Activated CD4-positive, alpha-beta T cell treated with anti-CD3 and anti-CD28 coated beads, Interleukin-2, amount 10 ng/mL, durations not matched to agents 7 days and 5 days (primary cell): Measurements from ENCODE around the gene ZNF346. TPM values are rescaled to one million over a fixed set of nuclear protein-coding genes. Genes with fewer than 3 reads are reported as not detected.
"Not testable (repeated sequence)": the region's sequence is repeated elsewhere in the genome, so short reads cannot be mapped to it uniquely, and the experiment has no call there.

Source experiments
- CTCF ChIA-PET: fragments of 350-600 bp; sonication (Branson Sonifier 250); formaldehyde crosslinking; loops from one replicate; lab custom pipeline; 2021; ENCODE audit warnings: antibody characterized with exemption; lab: Charles Lee
- POLR2A ChIA-PET: fragments of 350-600 bp; sonication (Branson Sonifier 250); formaldehyde crosslinking; loops from one replicate; lab custom pipeline; 2021; ENCODE audit warnings: antibody characterized with exemption; lab: Charles Lee
- DNase-seq: peaks from one replicate; pipeline ENCODE4 v3.0.0-alpha.2; 2020
- H3K27ac Mint-ChIP-seq: one replicate; pipeline ENCODE4 v1.8.0; 2021; ENCODE audit warnings: mild to moderate bottlenecking, moderate library complexity, mixed read lengths
- H3K27me3 Mint-ChIP-seq: one replicate; pipeline ENCODE4 v1.8.0; 2021; ENCODE audit warnings: mixed read lengths
- H3K36me3 Mint-ChIP-seq: one replicate; pipeline ENCODE4 v1.8.0; 2021; ENCODE audit warnings: low read depth, mixed read lengths
- H3K4me1 Mint-ChIP-seq: one replicate; pipeline ENCODE4 v1.8.0; 2021; ENCODE audit warnings: mixed read lengths
- H3K4me3 Mint-ChIP-seq: one replicate; pipeline ENCODE4 v1.8.0; 2021; ENCODE audit warnings: mild to moderate bottlenecking, moderate library complexity, mixed read lengths
- H3K9me3 Mint-ChIP-seq: one replicate; pipeline ENCODE4 v1.8.0; 2021; ENCODE audit warnings: mixed read lengths
- total RNA-seq, 2 experiments: library from RNA; stranded (reverse); gene quantifications; one replicate each; pipeline ENCODE4 v1.2.3, GENCODE V29; 2021

ZNF346 gene
- total RNA-seq, 2 experiments from 2014 or later = 27.6 to 28.0 TPM

- Mint-ChIP-seq H3K9me3 (no peaks in the 10 kb centered on the region), H3K4me1 (no peaks in the 10 kb centered on the region), H3K36me3 (peaks cover 38% of the 10 kb centered on the region), H3K4me3 (no peak overlapping the region), H3K27me3 (no peaks in the 10 kb centered on the region), H3K27ac (peak overlapping the region; percentile 62)
- CTCF ChIA-PET = interaction anchor here (1.1 kb wide), 2 partner anchors 13 to 384 kb away, joined by 3 to 4 read pairs; no protein-coding TSS in a partner anchor
- no peak for DNase-seq
- POLR2A ChIA-PET = no interaction called here
Measured at GRCh38 chr5:177044641-177045040, 22.1 kb downstream of the ZNF346 start.

GRCh38 chr5:177045631-177046030, 23.1 kb downstream of the ZNF346 start:
- no peak for DNase-seq
- peaks cover 41% of the 10 kb centered on the region for H3K36me3 Mint-ChIP-seq
- H3K27ac Mint-ChIP-seq = no peak overlapping the region
- ChIA-PET POLR2A (no interaction called here), CTCF (no interaction called here)
- no peak overlapping the region for H3K4me3 Mint-ChIP-seq
- H3K9me3 Mint-ChIP-seq = no peaks in the 10 kb centered on the region
- H3K4me1 Mint-ChIP-seq = no peaks in the 10 kb centered on the region
- H3K27me3 Mint-ChIP-seq = no peaks in the 10 kb centered on the region

- H3K9me3 Mint-ChIP-seq, H3K27ac Mint-ChIP-seq, DNase-seq, H3K4me3 Mint-ChIP-seq, CTCF ChIA-PET, POLR2A ChIA-PET, H3K27me3 Mint-ChIP-seq, H3K4me1 Mint-ChIP-seq: not testable (repeated sequence)
- H3K36me3 Mint-ChIP-seq = peaks cover 36% of the 10 kb centered on the region
Measured at GRCh38 chr5:177048531-177048930, 26.0 kb downstream of the ZNF346 start.

DNA sequence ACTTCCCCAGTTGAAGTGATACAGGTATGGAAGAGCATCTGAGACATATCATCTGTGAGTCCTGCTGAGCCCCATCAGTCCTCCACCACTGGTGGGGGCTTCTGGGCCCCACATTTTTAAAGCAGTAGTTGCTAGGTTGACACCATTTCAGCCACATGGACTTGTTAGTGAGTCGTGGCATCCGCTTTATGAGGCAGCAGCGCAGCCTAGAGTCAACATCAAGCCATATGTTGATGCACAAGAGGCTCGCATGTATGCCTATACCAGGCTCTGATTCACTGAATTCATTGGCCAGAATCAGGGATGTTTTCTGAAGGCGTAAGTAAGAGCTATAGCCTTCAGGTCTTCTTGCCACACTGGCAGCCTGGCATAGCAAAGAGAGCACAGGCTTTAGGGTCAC, 26.8 kb downstream of the ZNF346 start:
- DNase-seq = no peak
- H3K27ac Mint-ChIP-seq = no peak overlapping the region
- H3K9me3 Mint-ChIP-seq = no peaks in the 10 kb centered on the region
- no peaks in the 10 kb centered on the region for H3K4me1 Mint-ChIP-seq
- H3K4me3 Mint-ChIP-seq = no peak overlapping the region
- POLR2A ChIA-PET = no interaction called here
- CTCF ChIA-PET = no interaction called here
- peaks cover 31% of the 10 kb centered on the region for H3K36me3 Mint-ChIP-seq
- no peaks in the 10 kb centered on the region for H3K27me3 Mint-ChIP-seq

- H3K4me3 Mint-ChIP-seq = no peak overlapping the region
- H3K27me3 Mint-ChIP-seq = no peaks in the 10 kb centered on the region
- POLR2A ChIA-PET = no interaction called here
- no peaks in the 10 kb centered on the region for H3K4me1 Mint-ChIP-seq
- H3K9me3 Mint-ChIP-seq = no peaks in the 10 kb centered on the region
- H3K36me3 Mint-ChIP-seq = peaks cover 20% of the 10 kb centered on the region
- CTCF ChIA-PET = interaction anchor here (1.7 kb wide), 1 partner anchor 404 kb away, joined by 4 read pairs; no protein-coding TSS in a partner anchor
- DNase-seq = no peak
- no peak overlapping the region for H3K27ac Mint-ChIP-seq
Measured at GRCh38 chr5:177064500-177065277, 42.2 kb downstream of the ZNF346 start.

DNA sequence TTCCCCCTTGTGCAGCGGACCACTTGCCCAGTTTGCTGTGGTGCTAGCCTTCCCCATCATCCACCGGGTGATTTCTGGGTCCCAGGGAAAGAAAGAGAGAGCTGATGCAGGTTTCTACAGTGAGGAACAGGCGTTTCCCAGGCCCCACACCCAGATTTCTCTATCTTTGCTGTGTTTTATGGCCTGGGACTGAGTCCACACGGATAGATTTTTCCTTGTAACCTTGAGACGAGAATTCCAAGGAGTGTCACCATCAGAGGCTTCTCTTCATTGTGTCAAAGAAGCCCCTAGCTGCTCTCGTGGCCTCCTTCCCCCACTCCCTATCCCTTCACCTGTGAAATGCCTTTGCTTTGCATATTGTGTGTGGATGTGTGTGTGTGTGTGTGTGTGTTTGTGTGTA, 43.0 kb downstream of the ZNF346 start:
- no peaks in the 10 kb centered on the region for H3K27me3 Mint-ChIP-seq
- CTCF ChIA-PET = interaction anchor here (1.7 kb wide), 1 partner anchor 405 kb away, joined by 4 read pairs; no protein-coding TSS in a partner anchor
- H3K36me3 Mint-ChIP-seq = peaks cover 17% of the 10 kb centered on the region
- H3K9me3 Mint-ChIP-seq = no peaks in the 10 kb centered on the region
- POLR2A ChIA-PET = no interaction called here
- no peak for DNase-seq
- H3K4me1 Mint-ChIP-seq = no peaks in the 10 kb centered on the region
- no peak overlapping the region for H3K4me3 Mint-ChIP-seq
- H3K27ac Mint-ChIP-seq = no peak overlapping the region

DNA sequence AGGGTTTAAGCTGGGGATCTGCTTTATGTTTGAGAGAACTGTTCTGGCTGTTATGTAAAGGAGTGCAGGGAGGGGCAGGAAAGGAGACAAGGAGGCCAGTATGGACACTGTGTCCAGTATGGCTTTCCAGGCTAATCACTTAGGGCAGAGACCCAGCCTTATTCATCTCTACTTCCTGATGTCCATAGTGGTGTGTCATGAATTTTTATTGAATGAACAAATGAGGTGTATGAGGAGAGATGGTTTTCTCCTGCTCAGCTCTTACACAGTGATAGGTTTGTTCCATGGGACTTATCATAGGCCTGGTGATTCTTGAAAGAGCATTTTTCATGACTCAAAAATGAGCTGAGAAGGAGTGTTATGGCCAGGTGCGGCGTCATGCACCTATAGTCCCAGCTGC, 43.7 kb downstream of the ZNF346 start:
- peaks cover 17% of the 10 kb centered on the region for H3K36me3 Mint-ChIP-seq
- H3K27me3 Mint-ChIP-seq = no peaks in the 10 kb centered on the region
- DNase-seq = no peak
- no peaks in the 10 kb centered on the region for H3K4me1 Mint-ChIP-seq
- no peak overlapping the region for H3K4me3 Mint-ChIP-seq
- ChIA-PET POLR2A (no interaction called here), CTCF (no interaction called here)
- H3K9me3 Mint-ChIP-seq = no peaks in the 10 kb centered on the region
- no peak overlapping the region for H3K27ac Mint-ChIP-seq

DNA sequence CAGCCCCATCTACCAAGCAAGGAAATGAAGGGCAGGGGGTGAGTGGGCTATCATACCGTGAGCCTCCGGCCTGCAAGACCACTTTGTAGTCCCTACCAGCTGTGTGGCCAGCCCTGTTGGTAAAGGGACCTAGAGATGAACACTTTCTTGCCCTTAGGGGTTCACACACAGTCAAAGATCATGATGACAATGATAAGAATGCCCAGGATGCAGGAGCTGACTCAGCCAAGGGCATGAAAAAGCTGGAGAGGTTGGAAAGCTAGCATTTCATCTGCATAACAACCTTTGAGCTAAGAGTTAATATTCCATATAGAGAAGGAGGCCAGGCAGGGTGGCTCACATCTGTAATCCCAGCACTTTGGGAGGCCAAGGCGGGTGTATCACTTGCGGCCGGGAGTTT, 45.0 kb downstream of the ZNF346 start:
- ChIA-PET CTCF (interaction anchor here (0.6 to 1.4 kb wide), 2 partner anchors 11 to 1672 kb away, joined by 3 to 7 read pairs; no protein-coding TSS in a partner anchor), POLR2A (no interaction called here)
- Mint-ChIP-seq H3K36me3 (peaks cover 13% of the 10 kb centered on the region), H3K9me3 (no peaks in the 10 kb centered on the region), H3K4me1 (peaks cover 3% of the 10 kb centered on the region), H3K4me3 (no peak overlapping the region), H3K27me3 (no peaks in the 10 kb centered on the region), H3K27ac (no peak overlapping the region)
- no peak for DNase-seq

- no peaks in the 10 kb centered on the region for H3K27me3 Mint-ChIP-seq
- peaks cover 14% of the 10 kb centered on the region for H3K36me3 Mint-ChIP-seq
- H3K27ac Mint-ChIP-seq = no peak overlapping the region
- ChIA-PET POLR2A (no interaction called here), CTCF (interaction anchor here (0.6 to 4.5 kb wide), 8 partner anchors 9 to 341 kb away, joined by 3 to 19 read pairs (median 4); no protein-coding TSS in a partner anchor)
- H3K4me3 Mint-ChIP-seq = no peak overlapping the region
- no peaks in the 10 kb centered on the region for H3K9me3 Mint-ChIP-seq
- no peak for DNase-seq
- H3K4me1 Mint-ChIP-seq = peaks cover 4% of the 10 kb centered on the region
Measured at GRCh38 chr5:177070536-177071191, 48.2 kb downstream of the ZNF346 start.

- Mint-ChIP-seq H3K27ac (no peak overlapping the region), H3K4me1 (peaks cover 4% of the 10 kb centered on the region), H3K36me3 (peaks cover 11% of the 10 kb centered on the region), H3K27me3 (no peaks in the 10 kb centered on the region), H3K9me3 (no peaks in the 10 kb centered on the region), H3K4me3 (no peak overlapping the region)
- ChIA-PET POLR2A (no interaction called here), CTCF (interaction anchor here (0.5 to 4.5 kb wide), 14 partner anchors 8 to 332 kb away, joined by 3 to 19 read pairs (median 3); partner anchors contain the start of gene FGFR4)
- peak; percentile 84 for DNase-seq
Measured at GRCh38 chr5:177071666-177072385, 49.3 kb downstream of the ZNF346 start.

DNA sequence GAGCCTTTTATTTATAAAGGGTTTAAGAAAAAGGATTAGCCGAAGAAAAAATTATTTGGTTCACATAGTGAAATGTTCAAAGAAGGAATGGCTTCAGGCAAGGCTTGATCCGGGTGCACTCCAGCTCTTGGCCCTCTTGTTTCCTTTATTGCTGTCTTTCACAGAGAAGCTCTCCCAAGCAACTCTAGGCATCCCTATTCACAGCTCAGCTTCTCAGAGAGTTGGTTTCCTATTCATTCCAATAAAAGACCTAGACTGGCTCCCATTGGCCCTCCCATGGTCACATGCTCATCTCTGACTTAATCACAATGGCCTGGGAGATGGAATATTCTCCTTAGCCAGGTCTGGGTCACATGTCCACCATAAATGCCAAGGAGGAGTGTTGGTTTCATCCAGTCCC, 54.8 kb downstream of the ZNF346 start:
- Mint-ChIP-seq H3K27ac (no peak overlapping the region), H3K4me3 (no peak overlapping the region), H3K27me3 (no peaks in the 10 kb centered on the region), H3K4me1 (peaks cover 1% of the 10 kb centered on the region), H3K9me3 (no peaks in the 10 kb centered on the region), H3K36me3 (peaks cover 7% of the 10 kb centered on the region)
- POLR2A ChIA-PET = no interaction called here
- DNase-seq = no peak
- CTCF ChIA-PET = interaction anchor here (2.2 kb wide), 1 partner anchor 10 kb away, joined by 7 read pairs; no protein-coding TSS in a partner anchor

GRCh38 chr5:177079606-177080005, 57.1 kb downstream of the ZNF346 start:
- DNase-seq = no peak
- Mint-ChIP-seq H3K9me3 (no peaks in the 10 kb centered on the region), H3K27me3 (peaks cover 5% of the 10 kb centered on the region), H3K36me3 (no peaks in the 10 kb centered on the region), H3K27ac (no peak overlapping the region), H3K4me3 (no peak overlapping the region), H3K4me1 (no peaks in the 10 kb centered on the region)
- POLR2A ChIA-PET = no interaction called here
- CTCF ChIA-PET = interaction anchor here (0.8 to 2.2 kb wide), 5 partner anchors 8 to 419 kb away, joined by 3 to 7 read pairs (median 3); no protein-coding TSS in a partner anchor
